Neuronal stem cell (in vitro differentiated cells): ENCODE data around the gene ASPG.
A peak's percentile ranks its signal among the peaks of the same experiment; 100 is the strongest.

Experiments used
- DNase-seq: peaks from one replicate; pipeline ENCODE4 v3.0.0-alpha.2; 2013; ENCODE audit warnings: low spot score
- H2AFZ ChIP-seq: one replicate; pipeline ENCODE4 v1.6.1; 2013; ENCODE audit warnings: mild to moderate bottlenecking, low read length, inconsistent platforms
- H2AK5ac ChIP-seq: 2 replicates; pipeline ENCODE4 v1.6.1; 2013; ENCODE audit warnings: low read depth, mild to moderate bottlenecking, inconsistent platforms, low read length, moderate library complexity, mixed read lengths
- H2BK120ac ChIP-seq: 2 replicates; pipeline ENCODE4 v1.6.1; 2013; ENCODE audit warnings: low read depth, mild to moderate bottlenecking, inconsistent platforms, low read length, moderate library complexity, mixed read lengths
- H2BK12ac ChIP-seq: one replicate; pipeline ENCODE4 v1.6.1; 2013; ENCODE audit warnings: low read length, inconsistent platforms
- H2BK15ac ChIP-seq: 2 replicates; pipeline ENCODE4 v1.6.1; 2013; ENCODE audit warnings: mild to moderate bottlenecking, low read length, inconsistent platforms, mixed read lengths
- H2BK5ac ChIP-seq: one replicate; pipeline ENCODE4 v1.6.1; 2013; ENCODE audit warnings: inconsistent platforms, mild to moderate bottlenecking, low read length, moderate library complexity
- H3K14ac ChIP-seq: one replicate; pipeline ENCODE4 v1.6.1; 2013; ENCODE audit warnings: low read length, inconsistent platforms
- H3K18ac ChIP-seq: 2 replicates; pipeline ENCODE4 v1.6.1; 2013; ENCODE audit warnings: low read length, inconsistent platforms
- H3K23ac ChIP-seq: 2 replicates; pipeline ENCODE4 v1.6.1; 2013; ENCODE audit warnings: low read depth, mild to moderate bottlenecking, mixed read lengths, low read length, inconsistent platforms; ENCODE audit not compliant: poor library complexity
- H3K27ac ChIP-seq: replicated peaks from 3 replicates; pipeline ENCODE4 v1.5.1; 2013; ENCODE audit warnings: low read length, inconsistent platforms
- H3K27me3 ChIP-seq, 3 experiments: 2 replicates each; pipeline ENCODE4 v1.6.1; 2013; ENCODE audit warnings: low read length in 3 of 3, mild to moderate bottlenecking in 2 of 3, inconsistent platforms in 1 of 3, low read depth in 1 of 3, mixed read lengths in 1 of 3, moderate library complexity in 1 of 3; ENCODE audit not compliant: control insufficient read depth in 3 of 3, insufficient read depth in 3 of 3
- H3K36me3 ChIP-seq, 2 donors: replicated peaks in 1 of 2; 2 replicates each; pipeline ENCODE4 v1.6.1; 2013; ENCODE audit warnings: low read length in 2 of 2; ENCODE audit not compliant: control insufficient read depth in 2 of 2, insufficient read depth in 2 of 2
- H3K4ac ChIP-seq: 2 replicates; pipeline ENCODE4 v1.6.1; 2013; ENCODE audit warnings: inconsistent platforms, mild to moderate bottlenecking, low read length, moderate library complexity
- H3K4me1 ChIP-seq, 2 donors: 1 replicate in 1 of 2; 2 replicates in 1 of 2; pipeline ENCODE4 v1.6.1; 2013; ENCODE audit warnings: low read length in 2 of 2, low read depth in 1 of 2; ENCODE audit not compliant: control insufficient read depth in 2 of 2, insufficient read depth in 1 of 2
- H3K4me2 ChIP-seq: one replicate; pipeline ENCODE4 v1.6.1; 2013; ENCODE audit warnings: mild to moderate bottlenecking, low read length, inconsistent platforms; ENCODE audit not compliant: insufficient read depth, poor library complexity, severe bottlenecking
- H3K4me3 ChIP-seq, 2 donors: 2 replicates each; pipeline ENCODE4 v1.5.1; 2013; ENCODE audit warnings: low read length in 2 of 2, mild to moderate bottlenecking in 2 of 2, inconsistent platforms in 1 of 2, moderate library complexity in 1 of 2
- H3K79me1 ChIP-seq: one replicate; pipeline ENCODE4 v1.6.1; 2013; ENCODE audit warnings: low read depth, mild to moderate bottlenecking, inconsistent platforms, low read length, moderate library complexity
- H3K9ac ChIP-seq: one replicate; pipeline ENCODE4 v1.6.1; 2013; ENCODE audit warnings: mild to moderate bottlenecking, low read depth, low read length, inconsistent platforms; ENCODE audit not compliant: poor library complexity
- H3K9me3 ChIP-seq, 2 donors: replicated peaks in 1 of 2; 2 replicates each; pipeline versions ENCODE3 to v1.6.1; 2013; ENCODE audit warnings: low read length in 2 of 2, mild to moderate bottlenecking in 2 of 2, inconsistent platforms in 1 of 2, low read depth in 1 of 2, mixed read lengths in 1 of 2, moderate library complexity in 1 of 2; ENCODE audit not compliant: control insufficient read depth in 2 of 2, insufficient read depth in 1 of 2
- H4K8ac ChIP-seq: one replicate; pipeline ENCODE4 v1.6.1; 2013; ENCODE audit warnings: low read depth, mild to moderate bottlenecking, inconsistent platforms, low read length, moderate library complexity
- H4K91ac ChIP-seq: one replicate; pipeline ENCODE4 v1.6.1; 2013; ENCODE audit warnings: low read length, low read depth, mild to moderate bottlenecking, inconsistent platforms; ENCODE audit not compliant: poor library complexity
- WGBS, 2 donors: extraction: QIAGEN DNeasy Blood & Tissue Kit; methylation state at CpG; one replicate each; pipeline ENCODE4 v1.1.7; 2013; ENCODE audit warnings: missing lambda C conversion rate in 2 of 2, mixed read lengths in 1 of 2; ENCODE audit not compliant: insufficient read length in 2 of 2, insufficient replicate concordance in 1 of 2; ENCODE audit errors: extremely low coverage in 2 of 2; 5-methylcytosine and 5-hydroxymethylcytosine counted together

The ASPG gene

GRCh38 chr14:104099096-104100041 is 13.9 kb downstream of the ASPG start:
- Histone ChIP-seq H2BK120ac (no peak overlapping the region), H2BK5ac (peak overlapping the region; percentile 66), H3K79me1 (peaks cover 5% of the 10 kb centered on the region), H2AFZ (no peak overlapping the region), H3K4me2 (no peak overlapping the region), H3K18ac (peak overlapping the region; percentile 76), H3K4me1 (peaks cover 0 to 7% of the 10 kb centered on the region in 2 donors), H4K91ac (no peak overlapping the region), H2BK15ac (peak overlapping the region; percentile 58), H3K4me3 (no peak overlapping the region), H3K23ac (no peak overlapping the region), H3K27me3 (peaks cover 0 to 52% (median 0%) of the 10 kb centered on the region in 3 experiments), H3K27ac (no peak overlapping the region), H3K9ac (no peak overlapping the region), H3K36me3 (no peaks in the 10 kb centered on the region), H4K8ac (peak overlapping the region; percentile 82), H2BK12ac (peak overlapping the region; percentile 22), H3K14ac (peak overlapping the region; percentile 89), H3K9me3 (no peaks in the 10 kb centered on the region), H2AK5ac (peak overlapping the region; percentile 96), H3K4ac (no peak overlapping the region)
- WGBS, 2 donors: no CpG with 5 or more reads among the region's 26 CpGs
- DNase-seq: no peak

- H3K18ac ChIP-seq: peak overlapping the region; percentile 35
- H3K79me1 ChIP-seq: peaks cover 5% of the 10 kb centered on the region
- peak overlapping the region; percentile 8 for H2BK5ac ChIP-seq
- H3K9ac ChIP-seq: no peak overlapping the region
- no peak overlapping the region for H3K4me3 ChIP-seq
- peak overlapping the region; percentile 96 for H2AK5ac ChIP-seq
- no peak overlapping the region for H4K91ac ChIP-seq
- H2AFZ ChIP-seq: no peak overlapping the region
- no peak overlapping the region for H3K4ac ChIP-seq
- H2BK15ac ChIP-seq: peak overlapping the region; percentile 69
- H2BK12ac ChIP-seq: peak overlapping the region; percentile 22
- peak overlapping the region; percentile 89 for H3K14ac ChIP-seq
- no peak overlapping the region for H3K27ac ChIP-seq
- H3K9me3 ChIP-seq: no peaks in the 10 kb centered on the region
- no peak for DNase-seq
- peak overlapping the region; percentile 72 for H4K8ac ChIP-seq
- peaks cover 0 to 3% of the 10 kb centered on the region in 2 donors for H3K4me1 ChIP-seq
- whole genome bisulfite sequencing, 2 donors: no CpG with 5 or more reads among the region's 23 CpGs
- no peak overlapping the region for H3K23ac ChIP-seq
- H3K36me3 ChIP-seq: no peaks in the 10 kb centered on the region
- peaks cover 0 to 57% (median 0%) of the 10 kb centered on the region in 3 experiments for H3K27me3 ChIP-seq
- peak overlapping the region; percentile 55 for H2BK120ac ChIP-seq
- H3K4me2 ChIP-seq: no peak overlapping the region
Measured at GRCh38 chr14:104100171-104101085, 14.9 kb downstream of the ASPG start.

GRCh38 chr14:104101086-104101621 is 15.7 kb downstream of the ASPG start:
- peaks cover 2% of the 10 kb centered on the region for H3K79me1 ChIP-seq
- H2BK12ac ChIP-seq: no peak overlapping the region
- no peak for DNase-seq
- H2BK15ac ChIP-seq: peak overlapping the region; percentile 69
- H3K9me3 ChIP-seq: no peaks in the 10 kb centered on the region
- no peaks in the 10 kb centered on the region for H3K36me3 ChIP-seq
- no peak overlapping the region for H3K23ac ChIP-seq
- H3K4me3 ChIP-seq: no peak overlapping the region
- no peak overlapping the region for H3K9ac ChIP-seq
- peak overlapping the region; percentile 8 for H2BK5ac ChIP-seq
- H2AK5ac ChIP-seq: peak overlapping the region; percentile 96
- peaks cover 0 to 3% of the 10 kb centered on the region in 2 donors for H3K4me1 ChIP-seq
- H4K8ac ChIP-seq: no peak overlapping the region
- H2AFZ ChIP-seq: no peak overlapping the region
- no peak overlapping the region for H3K27ac ChIP-seq
- H3K18ac ChIP-seq: no peak overlapping the region
- no peak overlapping the region for H3K4ac ChIP-seq
- H4K91ac ChIP-seq: no peak overlapping the region
- no peak overlapping the region for H3K14ac ChIP-seq
- no peak overlapping the region for H3K4me2 ChIP-seq
- WGBS, 2 donors: no CpG with 5 or more reads among the region's 16 CpGs
- peak overlapping the region; percentile 55 for H2BK120ac ChIP-seq
- peaks cover 0 to 54% (median 0%) of the 10 kb centered on the region in 3 experiments for H3K27me3 ChIP-seq
